ENCODE data around the gene PRCD. TPM values are rescaled to one million over a fixed set of nuclear protein-coding genes. Genes with fewer than 3 reads are reported as not detected.
"Not testable (repeated sequence)": the region's sequence is repeated elsewhere in the genome, so short reads cannot be mapped to it uniquely, and the experiment has no call there.

Gene PRCD
- total RNA-seq, 1 experiment from 2014 or later = 0.83 TPM

DNA sequence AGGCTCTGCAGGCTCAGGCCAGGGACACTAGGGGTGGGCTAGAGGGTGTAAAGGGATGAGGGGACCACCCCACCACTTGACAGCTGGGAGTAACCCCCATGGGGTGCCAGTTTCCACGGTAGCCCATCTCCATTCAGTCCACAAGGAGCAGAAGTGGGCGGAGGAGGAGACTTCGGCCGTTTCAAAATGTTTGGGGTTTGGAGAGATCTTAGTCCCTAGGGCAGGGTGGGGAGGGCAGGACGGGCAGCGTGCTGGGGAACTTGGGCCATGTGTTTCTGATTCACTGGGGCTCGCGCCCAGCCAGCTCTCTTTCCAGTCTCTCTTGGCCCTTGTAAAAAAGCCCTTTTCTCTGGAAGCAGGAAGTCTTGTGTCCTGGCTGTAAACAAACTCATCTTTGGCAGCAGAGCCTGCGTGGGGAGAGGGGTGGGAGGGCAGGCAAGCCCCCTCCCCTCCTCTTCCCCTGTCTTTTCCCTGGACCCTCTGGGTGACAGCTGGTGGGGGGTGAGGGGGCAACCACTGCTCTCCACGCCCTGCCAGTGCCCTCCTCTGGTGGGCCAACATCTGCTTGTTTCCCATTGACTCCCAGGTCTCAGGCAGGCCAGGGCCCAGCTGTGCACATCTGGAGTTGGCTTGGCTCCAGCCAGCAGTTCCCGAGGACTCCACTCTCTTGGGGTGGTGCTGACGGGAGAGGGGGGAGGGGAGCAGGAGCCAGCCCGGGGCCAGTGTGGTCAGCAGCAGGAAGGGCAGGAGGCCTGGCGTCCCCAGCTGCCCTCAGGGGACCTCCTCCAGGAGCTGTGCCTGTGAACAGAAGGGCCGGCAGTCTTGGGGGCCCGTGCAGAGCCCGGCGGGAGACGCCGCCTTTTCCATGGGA, 10.4 kb upstream of the PRCD start:
- Histone ChIP-seq H3K27me3 (ENCODE audit: control insufficient read depth, insufficient read depth, low read length) (no peaks in the 10 kb centered on the region), H3K36me3 (replicated peaks; ENCODE audit: control insufficient read depth, insufficient read depth, low read length) (no peaks in the 10 kb centered on the region), H3K4me3 (ENCODE audit: insufficient read depth, low read depth, low read length) (no peak overlapping the region)
- DNase-seq = peak; percentile 76

GRCh38 chr17:76530095-76530723, 9.6 kb upstream of the PRCD start:
- Histone ChIP-seq H3K27me3 (ENCODE audit: control insufficient read depth, insufficient read depth, low read length) (no peaks in the 10 kb centered on the region), H3K36me3 (replicated peaks; ENCODE audit: control insufficient read depth, insufficient read depth, low read length) (no peaks in the 10 kb centered on the region), H3K4me3 (ENCODE audit: insufficient read depth, low read depth, low read length) (no peak overlapping the region)
- peak; percentile 46 for DNase-seq

DNA sequence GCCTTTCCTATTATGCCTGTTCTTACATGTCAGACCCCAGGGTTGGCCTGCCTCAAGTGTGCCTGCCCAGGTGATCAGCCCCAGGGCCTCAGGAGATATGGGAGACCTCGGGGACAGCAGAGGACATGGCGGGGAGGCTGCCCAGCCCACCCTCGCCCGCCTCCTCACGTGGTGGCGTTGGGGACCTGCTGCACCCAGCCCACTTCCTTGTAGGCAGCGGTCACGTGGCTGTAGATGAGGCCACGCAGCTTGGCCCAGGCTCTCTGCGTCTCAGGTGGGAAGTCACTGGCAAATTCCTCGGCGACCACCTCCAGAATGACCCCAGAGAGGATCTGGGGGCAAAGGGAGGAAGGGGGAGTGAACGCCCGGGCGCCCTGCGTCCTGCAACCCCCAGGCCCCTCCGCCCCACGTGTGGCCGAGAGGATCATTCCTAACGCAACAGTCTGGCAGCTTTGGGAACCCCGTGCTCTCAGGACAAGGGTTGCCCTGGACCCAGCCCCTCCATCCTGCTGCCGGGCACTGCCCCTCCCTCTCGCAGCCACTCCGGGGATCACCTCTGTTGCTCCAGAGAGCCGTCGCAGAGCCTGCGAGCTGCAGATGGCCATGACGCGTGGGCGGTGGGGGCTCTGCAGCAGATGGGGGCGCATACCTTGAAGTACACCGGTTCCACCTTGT, 8.9 kb upstream of the PRCD start:
- no peaks in the 10 kb centered on the region for H3K36me3 ChIP-seq (replicated peaks; ENCODE audit: control insufficient read depth, insufficient read depth, low read length)
- DNase-seq = peak; percentile 50
- H3K27me3 ChIP-seq (ENCODE audit: control insufficient read depth, insufficient read depth, low read length) = peaks cover 4% of the 10 kb centered on the region
- no peak overlapping the region for H3K4me3 ChIP-seq (ENCODE audit: insufficient read depth, low read depth, low read length)

GRCh38 chr17:76531486-76532038, 8.3 kb upstream of the PRCD start:
- H3K4me3 ChIP-seq (ENCODE audit: insufficient read depth, low read depth, low read length) = no peak overlapping the region
- peak; percentile 22 for DNase-seq
- H3K36me3 ChIP-seq (replicated peaks; ENCODE audit: control insufficient read depth, insufficient read depth, low read length) = no peaks in the 10 kb centered on the region
- peaks cover 9% of the 10 kb centered on the region for H3K27me3 ChIP-seq (ENCODE audit: control insufficient read depth, insufficient read depth, low read length)

GRCh38 chr17:76532072-76532651, 7.7 kb upstream of the PRCD start:
- Histone ChIP-seq H3K4me3 (ENCODE audit: insufficient read depth, low read depth, low read length) (no peak overlapping the region), H3K27me3 (ENCODE audit: control insufficient read depth, insufficient read depth, low read length) (peaks cover 15% of the 10 kb centered on the region), H3K36me3 (replicated peaks; ENCODE audit: control insufficient read depth, insufficient read depth, low read length) (no peaks in the 10 kb centered on the region)
- DNase-seq = peak; percentile 22

DNA sequence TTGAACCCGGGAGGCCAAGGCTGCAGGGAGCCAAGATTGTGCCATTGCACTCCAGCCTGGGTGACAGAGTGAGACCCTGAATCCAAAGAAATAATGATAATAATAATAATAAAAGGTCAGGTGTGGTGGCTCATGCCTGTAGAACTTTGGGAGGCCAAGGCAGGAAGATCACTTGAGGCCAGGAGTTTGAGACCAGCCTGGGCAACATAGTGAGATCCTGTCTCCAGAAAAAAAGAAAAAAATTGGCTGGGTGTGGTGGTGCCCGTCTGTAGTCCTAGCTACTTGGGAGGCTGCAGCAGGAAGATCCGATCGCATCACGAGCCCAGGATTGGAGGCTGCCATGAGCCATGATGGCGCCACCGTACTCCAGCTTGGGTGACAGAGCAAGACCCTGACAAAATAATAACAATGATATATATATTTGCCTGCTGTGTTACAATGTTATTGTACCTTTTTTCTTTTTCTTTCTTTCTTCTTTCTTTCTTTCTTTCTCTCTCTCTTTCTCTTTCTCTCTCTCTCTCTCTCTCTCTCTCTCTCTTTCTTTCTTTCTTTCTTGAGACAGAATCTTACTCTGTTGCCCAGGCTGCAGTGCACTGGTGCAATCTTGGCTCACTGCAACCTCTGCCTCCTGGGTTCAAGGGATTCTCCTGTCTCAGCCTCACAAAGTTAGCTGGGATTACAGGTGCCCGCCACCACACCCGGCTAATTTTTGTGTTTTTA, 6.0 kb upstream of the PRCD start:
- H3K27me3 ChIP-seq (ENCODE audit: control insufficient read depth, insufficient read depth, low read length) = peaks cover 29% of the 10 kb centered on the region
- H3K4me3 ChIP-seq (ENCODE audit: insufficient read depth, low read depth, low read length); H3K36me3 ChIP-seq (replicated peaks; ENCODE audit: control insufficient read depth, insufficient read depth, low read length); DNase-seq: not testable (repeated sequence)

- Histone ChIP-seq H3K4me3 (ENCODE audit: insufficient read depth, low read depth, low read length) (no peak overlapping the region), H3K27me3 (ENCODE audit: control insufficient read depth, insufficient read depth, low read length) (peaks cover 36% of the 10 kb centered on the region), H3K36me3 (replicated peaks; ENCODE audit: control insufficient read depth, insufficient read depth, low read length) (no peaks in the 10 kb centered on the region)
- peak; percentile 33 for DNase-seq
Measured at GRCh38 chr17:76534831-76535732, 4.8 kb upstream of the PRCD start.

DNA sequence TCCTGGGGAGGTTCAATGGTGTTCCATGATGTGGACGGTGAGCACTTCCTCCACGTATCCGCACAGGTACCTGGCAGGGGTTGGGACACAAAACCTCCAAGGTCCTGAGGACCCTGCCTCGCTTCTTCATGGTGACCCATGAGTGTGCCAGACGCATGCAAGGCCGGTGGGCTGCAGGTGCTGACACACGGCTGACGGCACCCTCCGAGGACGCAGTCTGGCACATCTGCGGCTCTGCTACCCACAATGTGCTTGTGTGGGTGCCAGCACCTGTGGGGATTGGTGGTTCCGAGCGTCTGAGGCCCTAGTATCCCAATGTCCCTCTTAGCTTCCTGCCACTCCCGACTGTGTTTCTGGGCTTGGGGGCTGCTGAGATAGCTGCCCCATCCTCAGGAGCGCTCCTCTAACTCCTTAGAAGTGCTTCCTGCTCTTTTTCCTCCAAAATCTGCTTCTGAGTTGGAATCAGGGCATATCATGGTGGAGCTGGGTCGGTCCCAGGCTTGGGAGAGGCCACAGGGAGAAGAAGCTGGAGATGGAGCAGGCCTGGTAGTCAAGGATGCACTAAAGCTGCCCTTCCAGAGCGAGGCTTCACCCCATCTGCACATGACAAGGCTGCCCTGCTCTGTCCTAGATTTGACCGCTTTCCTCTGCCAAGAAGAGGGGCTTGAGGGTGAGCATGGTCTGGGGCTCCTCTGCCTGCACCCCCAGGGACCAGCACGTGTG, 3.9 kb upstream of the PRCD start:
- no peaks in the 10 kb centered on the region for H3K36me3 ChIP-seq (replicated peaks; ENCODE audit: control insufficient read depth, insufficient read depth, low read length)
- DNase-seq = peak; percentile 27
- peaks cover 39% of the 10 kb centered on the region for H3K27me3 ChIP-seq (ENCODE audit: control insufficient read depth, insufficient read depth, low read length)
- no peak overlapping the region for H3K4me3 ChIP-seq (ENCODE audit: insufficient read depth, low read depth, low read length)

DNA sequence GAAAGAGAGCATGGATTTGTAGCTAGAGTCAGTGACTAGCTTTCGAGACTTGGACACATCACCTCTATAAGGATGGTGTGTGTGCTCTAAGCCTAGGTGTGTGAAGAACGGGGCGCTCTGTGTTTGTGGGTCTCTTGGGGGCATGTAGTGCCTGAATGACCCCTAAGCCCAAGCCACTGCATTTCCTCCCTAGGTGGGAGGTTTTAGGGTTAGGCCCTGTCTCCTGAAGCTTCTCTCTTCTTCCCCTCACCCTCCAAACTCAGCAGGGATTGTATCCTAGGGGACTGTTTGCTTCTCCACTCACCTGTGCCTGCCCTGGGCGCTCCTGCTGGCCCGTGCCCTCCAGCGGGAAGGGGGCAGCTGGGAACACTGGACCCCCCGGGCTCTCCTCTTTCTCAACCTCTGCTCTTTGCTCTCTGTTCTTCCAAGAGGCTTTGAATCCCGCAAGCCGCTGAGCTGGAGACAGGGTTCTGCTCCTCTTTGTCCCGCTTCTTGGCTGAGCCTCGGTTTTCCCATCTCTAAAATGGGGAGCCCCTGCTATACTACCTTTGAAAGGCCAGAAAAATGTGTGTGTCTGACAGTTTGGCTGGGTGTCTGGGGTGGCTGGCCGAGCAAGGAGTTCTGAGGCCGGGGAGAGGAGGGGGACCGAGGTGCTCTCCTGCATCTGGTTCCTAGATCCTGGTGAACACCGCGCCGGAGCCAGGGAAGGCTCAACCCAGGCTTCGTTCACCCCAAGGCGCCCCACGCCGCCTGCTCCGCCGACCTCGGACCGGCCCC, 3.1 kb upstream of the PRCD start:
- DNase-seq = peak; percentile 68
- peaks cover 39% of the 10 kb centered on the region for H3K27me3 ChIP-seq (ENCODE audit: control insufficient read depth, insufficient read depth, low read length)
- H3K36me3 ChIP-seq (replicated peaks; ENCODE audit: control insufficient read depth, insufficient read depth, low read length) = no peaks in the 10 kb centered on the region
- peak overlapping the region; percentile 61 for H3K4me3 ChIP-seq (ENCODE audit: insufficient read depth, low read depth, low read length)

DNA sequence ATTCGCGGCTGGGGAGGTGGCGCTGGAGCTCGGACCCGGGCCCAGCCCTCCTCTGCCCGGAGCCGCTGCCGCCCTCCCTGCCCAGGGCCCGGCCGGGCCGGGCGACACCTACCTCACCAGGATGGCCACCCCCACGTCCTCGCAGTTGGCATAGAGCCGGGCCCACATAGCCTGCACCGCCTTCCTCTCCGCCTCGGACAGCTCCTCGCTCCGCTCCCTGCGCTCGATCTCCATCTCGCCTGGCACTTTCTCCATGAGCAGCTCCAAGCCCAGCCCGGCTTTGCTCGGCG, 2.6 kb upstream of the PRCD start:
- peak overlapping the region; percentile 61 for H3K4me3 ChIP-seq (ENCODE audit: insufficient read depth, low read depth, low read length)
- H3K36me3 ChIP-seq (replicated peaks; ENCODE audit: control insufficient read depth, insufficient read depth, low read length) = no peaks in the 10 kb centered on the region
- peak; percentile 89 for DNase-seq
- H3K27me3 ChIP-seq (ENCODE audit: control insufficient read depth, insufficient read depth, low read length) = peaks cover 39% of the 10 kb centered on the region

DNA sequence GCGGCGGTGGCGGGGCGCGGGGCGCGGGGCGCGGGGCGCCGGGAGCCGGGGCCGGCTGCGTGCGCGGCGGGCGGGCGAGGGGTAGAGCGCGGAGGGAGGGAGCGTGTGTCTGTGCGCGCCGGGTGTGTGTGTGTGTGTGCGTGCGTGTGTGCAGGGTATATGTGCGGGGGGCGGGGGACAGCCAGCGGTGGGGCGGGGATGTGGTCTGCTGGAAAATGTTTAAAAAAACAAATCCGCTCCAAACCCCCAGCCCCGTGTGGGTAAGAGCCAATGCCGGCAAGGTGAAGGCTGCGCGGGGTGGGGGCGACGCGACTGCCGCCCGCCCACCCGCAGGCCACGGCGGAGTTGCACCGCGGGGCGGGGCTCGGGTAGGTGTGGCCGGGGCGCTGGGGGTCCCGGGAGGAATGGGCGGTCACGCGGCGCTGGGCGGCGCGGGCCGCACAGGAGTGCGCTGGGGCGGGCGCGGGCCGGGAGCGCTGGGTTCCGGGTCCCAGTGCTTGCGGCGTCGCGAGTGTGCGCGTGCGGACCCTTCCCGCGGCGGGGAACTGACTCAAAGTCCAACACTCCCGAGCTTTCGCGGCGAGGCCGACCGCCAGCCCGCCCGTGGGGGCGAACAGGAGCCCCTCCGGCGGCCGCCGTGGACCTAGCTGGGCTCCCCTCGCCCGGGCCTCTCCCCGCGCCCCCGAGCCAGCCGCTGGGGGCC, 2.1 kb upstream of the PRCD start, which contains the start of gene CYGB:
Gene CYGB, minus strand, starts transcription at position 132 of the 703 bp plus-strand sequence. CDS start 167 bp downstream, outside the sequence.
- H3K36me3 ChIP-seq (replicated peaks; ENCODE audit: control insufficient read depth, insufficient read depth, low read length) = no peaks in the 10 kb centered on the region
- peak; percentile 90 for DNase-seq
- H3K4me3 ChIP-seq (ENCODE audit: insufficient read depth, low read depth, low read length) = peak within 1 kb of the TSS; percentile 61
- peaks cover 39% of the 10 kb centered on the region for H3K27me3 ChIP-seq (ENCODE audit: control insufficient read depth, insufficient read depth, low read length)

All from H7 (cell line).